Pulmonary artery endothelial cell (primary cell): ENCODE measurements around the gene SNRPA. TPM values are rescaled to one million over a fixed set of nuclear protein-coding genes. Genes with fewer than 3 reads are reported as not detected.
"Not testable (repeated sequence)": the region's sequence is repeated elsewhere in the genome, so short reads cannot be mapped to it uniquely, and the experiment has no call there.

Source experiments
- DNase-seq: peaks from one replicate; pipeline ENCODE4 v3.0.0-alpha.2; 2011; ENCODE audit warnings: low read depth, low spot score
- total RNA-seq: library from RNA; depleted of rRNA; stranded (reverse); fragments of >200 nt; gene quantifications from 2 replicates; pipeline ENCODE4 v1.2.3, GENCODE V29; 2014

The SNRPA gene
- total RNA-seq, 1 donor from 2014 or later: 54.3 TPM

GRCh38 chr19:40800339-40800996, 49.5 kb downstream of the SNRPA start:
- no peak for DNase-seq

- DNase-seq: no peak
Measured at GRCh38 chr19:40800997-40801377, 50.0 kb downstream of the SNRPA start.

GRCh38 chr19:40801426-40802299, 50.7 kb downstream of the SNRPA start:
- DNase-seq: no peak

- no peak for DNase-seq
Measured at GRCh38 chr19:40802300-40803169, 51.5 kb downstream of the SNRPA start.

- DNase-seq: no peak
Measured at GRCh38 chr19:40803170-40803856, 52.3 kb downstream of the SNRPA start.

- no peak for DNase-seq
Measured at GRCh38 chr19:40803857-40804782, 53.1 kb downstream of the SNRPA start.

GRCh38 chr19:40804783-40805242, 53.8 kb downstream of the SNRPA start:
- DNase-seq: no peak

GRCh38 chr19:40805258-40805868, 54.4 kb downstream of the SNRPA start:
- DNase-seq: no peak

GRCh38 chr19:40806423-40807146, 55.6 kb downstream of the SNRPA start:
- DNase-seq: peak; percentile 94

- DNase-seq: no peak
Measured at GRCh38 chr19:40807147-40808020, 56.4 kb downstream of the SNRPA start.

GRCh38 chr19:40808021-40808325, 57.0 kb downstream of the SNRPA start:
- DNase-seq: no peak

- DNase-seq: no peak
Measured at GRCh38 chr19:40808497-40808896, 57.5 kb downstream of the SNRPA start.

- DNase-seq: no peak
Measured at GRCh38 chr19:40809358-40810086, 58.5 kb downstream of the SNRPA start.

- no peak for DNase-seq
Measured at GRCh38 chr19:40810160-40810559, 59.2 kb downstream of the SNRPA start.

GRCh38 chr19:40810649-40811408, 59.8 kb downstream of the SNRPA start:
- not testable (repeated sequence) for DNase-seq

- no peak for DNase-seq
Measured at GRCh38 chr19:40811478-40812341, 60.7 kb downstream of the SNRPA start.
